Progenitor cell of endocrine pancreas (in vitro differentiated cells): Measurements from ENCODE around the gene NCAPH2. TPM values are rescaled to one million over a fixed set of nuclear protein-coding genes. Genes with fewer than 3 reads are reported as not detected.

ENCODE experiments used
- DNase-seq: peaks from one replicate; pipeline ENCODE4 v3.0.0; 2021; ENCODE audit warnings: low spot score; ENCODE audit not compliant: unreplicated experiment
- H3K27ac Mint-ChIP-seq: 2 replicates; pipeline ENCODE4 v1.8.0; 2021; ENCODE audit warnings: mild to moderate bottlenecking, moderate library complexity, mixed read lengths
- H3K27me3 Mint-ChIP-seq: 2 replicates; pipeline ENCODE4 v1.8.0; 2021; ENCODE audit warnings: mixed read lengths
- H3K36me3 Mint-ChIP-seq: 2 replicates; pipeline ENCODE4 v1.8.0; 2022; ENCODE audit warnings: mixed read lengths; ENCODE audit not compliant: insufficient read depth
- H3K4me1 Mint-ChIP-seq: 2 replicates; pipeline ENCODE4 v1.8.0; 2021; ENCODE audit warnings: low read depth, mixed read lengths
- H3K4me3 Mint-ChIP-seq: 2 replicates; pipeline ENCODE4 v1.8.0; 2021; ENCODE audit warnings: low read depth, mild to moderate bottlenecking, moderate library complexity, mixed read lengths
- H3K9me3 Mint-ChIP-seq: 2 replicates; pipeline ENCODE4 v1.8.0; 2021; ENCODE audit warnings: low read depth, mixed read lengths
- CTCF ChIP-seq: fragments of 200-600 bp; sonication (generic); IDR thresholded peaks from one replicate; pipeline ENCODE4 v1.5.0; 2021; ENCODE audit warnings: antibody characterized with exemption, mild to moderate bottlenecking; ENCODE audit not compliant: unreplicated experiment
- total RNA-seq: library from RNA; stranded (reverse); gene quantifications from 2 replicates; pipeline ENCODE4 v1.2.1, GENCODE V29; 2021

NCAPH2 gene
- total RNA-seq, 1 donor from 2014 or later = 66.5 TPM

DNA sequence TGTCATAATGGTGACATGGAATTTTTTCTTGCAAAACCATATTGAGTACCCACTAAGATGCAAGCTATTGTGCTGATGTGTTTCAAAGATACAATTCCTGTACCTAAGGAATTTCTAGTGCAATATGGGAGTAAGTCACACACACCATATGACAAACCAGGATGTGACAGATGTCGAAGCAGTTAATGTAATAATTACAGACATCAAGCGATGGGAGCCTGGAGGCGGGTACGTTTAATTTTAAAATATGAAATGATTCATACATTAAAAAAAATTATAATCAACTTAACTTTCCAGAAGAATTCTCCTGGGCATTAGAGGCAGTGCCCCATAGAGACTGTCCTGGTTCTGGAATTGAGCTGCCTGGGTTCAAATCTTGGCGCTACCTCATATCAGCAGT is 48.7 kb downstream of the NCAPH2 start:
- peaks cover 50% of the 10 kb centered on the region for H3K27me3 Mint-ChIP-seq
- DNase-seq = no peak
- H3K27ac Mint-ChIP-seq = no peak overlapping the region
- H3K36me3 Mint-ChIP-seq = no peaks in the 10 kb centered on the region
- no peak overlapping the region for H3K4me3 Mint-ChIP-seq
- no peak for TF ChIP-seq CTCF
- no peaks in the 10 kb centered on the region for H3K4me1 Mint-ChIP-seq
- no peaks in the 10 kb centered on the region for H3K9me3 Mint-ChIP-seq

- H3K4me3 Mint-ChIP-seq = no peak overlapping the region
- no peak for DNase-seq
- H3K9me3 Mint-ChIP-seq = no peaks in the 10 kb centered on the region
- no peak overlapping the region for H3K27ac Mint-ChIP-seq
- peaks cover 44% of the 10 kb centered on the region for H3K27me3 Mint-ChIP-seq
- no peaks in the 10 kb centered on the region for H3K36me3 Mint-ChIP-seq
- no peak for TF ChIP-seq CTCF
- H3K4me1 Mint-ChIP-seq = peaks cover 8% of the 10 kb centered on the region
Measured at GRCh38 chr22:50560034-50560433, 52.0 kb downstream of the NCAPH2 start.

GRCh38 chr22:50561401-50562358 is 53.7 kb downstream of the NCAPH2 start:
- no peaks in the 10 kb centered on the region for H3K36me3 Mint-ChIP-seq
- H3K4me1 Mint-ChIP-seq = peaks cover 8% of the 10 kb centered on the region
- peak overlapping the region; percentile 46 for H3K4me3 Mint-ChIP-seq
- H3K27me3 Mint-ChIP-seq = peaks cover 31% of the 10 kb centered on the region
- peak overlapping the region; percentile 47 for H3K27ac Mint-ChIP-seq
- no peak for TF ChIP-seq CTCF
- DNase-seq = no peak
- H3K9me3 Mint-ChIP-seq = no peaks in the 10 kb centered on the region

DNA sequence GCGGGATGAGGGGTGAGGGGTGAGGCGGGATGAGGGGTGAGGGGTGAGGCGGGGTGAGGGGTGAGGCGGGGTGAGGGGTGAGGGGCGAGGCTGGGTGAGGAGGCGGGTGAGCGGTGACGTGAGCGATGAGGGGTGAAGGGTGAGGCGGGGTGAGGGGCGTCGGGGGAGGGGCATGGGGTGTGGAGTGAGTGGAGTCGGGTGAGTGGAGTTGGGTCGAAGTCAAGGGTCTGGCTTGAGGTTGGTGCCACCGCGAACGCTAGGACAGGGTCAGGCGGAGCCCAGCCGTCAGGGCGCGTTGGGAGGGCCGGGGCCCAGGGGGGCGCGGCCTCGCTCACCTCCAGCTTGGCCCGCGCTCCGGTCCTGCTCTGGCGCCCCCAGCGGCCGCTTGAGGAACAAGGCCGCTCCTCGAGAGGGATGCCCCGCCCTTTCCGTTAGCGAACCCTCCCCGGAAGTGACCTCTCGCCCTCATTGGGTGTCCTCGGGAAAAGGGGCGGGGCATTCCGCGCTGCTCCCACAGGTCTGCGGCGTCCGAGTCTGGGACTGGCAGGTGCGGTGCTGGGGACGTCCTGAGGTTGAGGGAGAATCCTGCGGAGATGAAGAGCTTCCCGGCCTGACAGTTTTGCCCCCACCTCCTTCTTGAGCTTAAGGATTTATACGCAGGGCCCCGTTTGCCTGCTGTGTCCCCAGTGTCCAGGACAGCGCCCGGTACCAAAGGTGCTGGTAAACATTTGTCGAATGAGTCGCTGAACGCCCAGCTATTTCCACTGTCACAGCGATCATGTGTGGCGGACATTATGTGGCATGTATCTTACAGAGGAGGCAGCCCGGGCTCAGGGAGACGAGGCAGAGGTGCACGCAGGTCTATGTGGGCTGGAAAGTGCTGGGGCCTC is 54.7 kb downstream of the NCAPH2 start, which contains the start of gene SYCE3:
SYCE3 (minus strand) TSS at position 397 of the 890 bp plus-strand sequence. CDS start 6,514 bp downstream, outside the sequence.
- Mint-ChIP-seq H3K9me3 (no peaks in the 10 kb centered on the region), H3K27me3 (peaks cover 31% of the 10 kb centered on the region)

More for the DNA sequence above, 54.7 kb downstream of the NCAPH2 start, which contains the start of gene SYCE3:
- Mint-ChIP-seq H3K36me3 (no peaks in the 10 kb centered on the region), H3K4me1 (peaks cover 8% of the 10 kb centered on the region), H3K27ac (peak within 1 kb of the TSS; percentile 89), H3K4me3 (peak within 1 kb of the TSS; percentile 86)
- peak; percentile 99 for DNase-seq
- peak; percentile 98 for TF ChIP-seq CTCF
